DND-41 (cell line): ENCODE measurements around the gene ZBED1.

Experiments used
- CTCF ChIP-seq: IDR thresholded peaks from 2 replicates; pipeline ENCODE4 v1.5.1; 2012; ENCODE audit warnings: borderline replicate concordance, low read length, moderate library complexity, mild to moderate bottlenecking; ENCODE audit not compliant: poor library complexity, severe bottlenecking; ENCODE audit errors: extremely low read depth
- EZH2 ChIP-seq: IDR thresholded peaks from 3 replicates; pipeline ENCODE4 v1.6.1; 2012; ENCODE audit warnings: borderline replicate concordance, low read depth, mild to moderate bottlenecking, moderate library complexity, low read length, inconsistent platforms; ENCODE audit not compliant: severe bottlenecking

- TF ChIP-seq CTCF (no peak), EZH2 (no peak)
Observed at GRCh38 chrX:2488621-2489285, 12.0 kb downstream of the ZBED1 start.
